Uterine smooth muscle cell (primary cell): ENCODE measurements around the gene C1orf53. TPM values are rescaled to one million over a fixed set of nuclear protein-coding genes. Genes with fewer than 3 reads are reported as not detected.

Experiments used
- total RNA-seq: library from RNA; depleted of rRNA; stranded (reverse); fragments of >200 nt; gene quantifications from 2 replicates; pipeline ENCODE4 v1.2.3, GENCODE V29; 2014

Gene C1orf53
- 3.8 and 4.6 TPM in 2 replicates for total RNA-seq

GRCh38 chr1:197902454-197903195, at the start of gene C1orf53:
Gene C1orf53 (plus strand): TSS chr1:197902630. CDS start chr1:197902650, 20 bp downstream.

Other genes starting within 250 kb of the C1orf53 start
- gene DENND1B, start 127.2 kb upstream of the C1orf53 start, total RNA-seq, result 11.0 and 14.5 TPM in 2 replicates
- gene LHX9, start 14.7 kb downstream of the C1orf53 start, total RNA-seq, result 0.25 TPM in 1 of 2 replicates, not detected in the other